MG63 (cell line): ENCODE data around the gene CREB3L1. TPM values are rescaled to one million over a fixed set of nuclear protein-coding genes. Genes with fewer than 3 reads are reported as not detected.
A peak's percentile ranks its signal among the peaks of the same experiment; 100 is the strongest.

Experiments
- DNase-seq: peaks from one replicate; pipeline ENCODE4 v3.0.0-alpha.2; 2020
- H3K27me3 ChIP-seq: fragments of 250-450 bp; sonication (Bioruptor Pico); 2 replicates; pipeline ENCODE4 v1.5.1; 2020; ENCODE audit warnings: mild to moderate bottlenecking, moderate library complexity
- H3K36me3 ChIP-seq: fragments of 250-450 bp; sonication (Bioruptor Pico); 2 replicates; pipeline ENCODE4 v1.5.1; 2020; ENCODE audit warnings: mild to moderate bottlenecking, moderate library complexity
- H3K4me3 ChIP-seq: fragments of 250-450 bp; sonication (Bioruptor Pico); 2 replicates; pipeline ENCODE4 v1.5.1; 2020; ENCODE audit warnings: mild to moderate bottlenecking, moderate library complexity
- H3K9me3 ChIP-seq: fragments of 250-450 bp; sonication (Bioruptor Pico); 2 replicates; pipeline ENCODE4 v1.5.1; 2020; ENCODE audit warnings: mild to moderate bottlenecking, moderate library complexity
- total RNA-seq: library from RNA; depleted of rRNA; stranded (reverse); fragments of >200 nt; shearing (Covaris generic); gene quantifications from 2 replicates; pipeline ENCODE4 v1.2.3, GENCODE V29; 2014; ENCODE audit warnings: low replicate concordance

CREB3L1 gene
- total RNA-seq, 1 experiment from 2014 or later = 12.5 TPM

DNA sequence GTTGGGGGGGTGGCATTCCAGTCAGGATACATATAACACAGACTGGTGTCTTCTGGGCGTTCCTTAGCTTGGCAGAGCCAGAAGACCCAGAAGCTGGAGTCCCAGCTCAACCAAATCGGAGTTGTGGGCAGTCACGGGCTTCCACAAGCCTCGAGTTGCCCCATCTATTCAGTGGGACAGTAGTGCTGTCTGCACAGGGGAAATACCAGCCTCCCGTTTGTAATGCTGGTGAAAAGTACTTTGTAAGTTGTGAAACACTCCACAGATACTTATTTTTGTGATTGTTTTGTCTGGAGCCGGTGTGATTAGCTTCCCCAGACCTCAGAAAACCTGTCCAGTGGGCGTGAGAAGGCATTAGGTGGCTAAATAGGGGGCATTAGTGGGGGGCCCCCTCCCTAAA is 83.4 kb downstream of the CREB3L1 start:
- Histone ChIP-seq H3K9me3 (no peaks in the 10 kb centered on the region), H3K36me3 (no peaks in the 10 kb centered on the region), H3K4me3 (no peak overlapping the region), H3K27me3 (no peaks in the 10 kb centered on the region)
- DNase-seq = no peak

DNA sequence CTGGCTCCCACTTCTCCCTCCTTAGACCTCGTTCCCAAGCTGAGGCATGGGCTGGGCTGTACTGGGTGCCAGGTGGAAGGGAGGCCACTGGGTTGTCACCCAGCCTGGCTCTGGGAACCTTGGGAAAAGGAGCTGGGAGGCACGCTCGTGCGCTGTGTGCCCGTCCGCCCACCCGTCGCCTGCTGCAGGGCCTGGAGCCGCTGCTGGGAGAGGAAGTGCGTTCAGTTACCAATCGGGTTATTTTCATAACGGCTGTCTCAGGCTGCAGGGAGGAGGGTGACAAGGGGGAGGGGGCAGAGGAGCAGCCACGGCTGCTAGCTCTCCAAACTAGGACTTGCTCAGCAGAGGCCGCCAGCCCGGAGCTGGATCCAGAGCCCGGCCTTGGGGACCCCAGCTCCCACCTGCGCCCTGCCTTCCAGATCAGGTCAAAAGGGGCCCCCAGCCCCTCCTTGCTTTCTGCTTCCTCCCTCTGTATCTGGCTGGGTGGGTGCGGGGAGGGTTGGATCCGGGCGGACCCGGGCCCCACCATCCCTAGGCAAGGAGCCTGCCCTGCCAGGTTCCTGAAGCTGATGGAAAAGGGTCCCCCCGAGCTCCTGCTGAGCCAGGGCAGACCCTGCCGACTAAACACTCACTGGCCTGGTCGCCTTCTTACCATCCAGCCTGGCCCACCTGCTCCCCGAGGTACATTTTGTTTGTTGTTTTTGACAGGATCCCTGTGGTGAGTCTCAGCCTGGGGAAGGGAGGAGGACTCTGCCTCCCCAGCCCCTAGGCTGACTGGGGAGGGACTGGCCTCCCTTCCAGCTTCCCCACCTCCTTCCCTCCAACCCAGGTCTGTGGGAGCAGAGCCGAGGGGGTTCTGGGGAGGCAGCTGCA is 84.1 kb downstream of the CREB3L1 start:
- no peak for DNase-seq
- Histone ChIP-seq H3K27me3 (no peaks in the 10 kb centered on the region), H3K36me3 (no peaks in the 10 kb centered on the region), H3K4me3 (no peak overlapping the region), H3K9me3 (no peaks in the 10 kb centered on the region)

DNA sequence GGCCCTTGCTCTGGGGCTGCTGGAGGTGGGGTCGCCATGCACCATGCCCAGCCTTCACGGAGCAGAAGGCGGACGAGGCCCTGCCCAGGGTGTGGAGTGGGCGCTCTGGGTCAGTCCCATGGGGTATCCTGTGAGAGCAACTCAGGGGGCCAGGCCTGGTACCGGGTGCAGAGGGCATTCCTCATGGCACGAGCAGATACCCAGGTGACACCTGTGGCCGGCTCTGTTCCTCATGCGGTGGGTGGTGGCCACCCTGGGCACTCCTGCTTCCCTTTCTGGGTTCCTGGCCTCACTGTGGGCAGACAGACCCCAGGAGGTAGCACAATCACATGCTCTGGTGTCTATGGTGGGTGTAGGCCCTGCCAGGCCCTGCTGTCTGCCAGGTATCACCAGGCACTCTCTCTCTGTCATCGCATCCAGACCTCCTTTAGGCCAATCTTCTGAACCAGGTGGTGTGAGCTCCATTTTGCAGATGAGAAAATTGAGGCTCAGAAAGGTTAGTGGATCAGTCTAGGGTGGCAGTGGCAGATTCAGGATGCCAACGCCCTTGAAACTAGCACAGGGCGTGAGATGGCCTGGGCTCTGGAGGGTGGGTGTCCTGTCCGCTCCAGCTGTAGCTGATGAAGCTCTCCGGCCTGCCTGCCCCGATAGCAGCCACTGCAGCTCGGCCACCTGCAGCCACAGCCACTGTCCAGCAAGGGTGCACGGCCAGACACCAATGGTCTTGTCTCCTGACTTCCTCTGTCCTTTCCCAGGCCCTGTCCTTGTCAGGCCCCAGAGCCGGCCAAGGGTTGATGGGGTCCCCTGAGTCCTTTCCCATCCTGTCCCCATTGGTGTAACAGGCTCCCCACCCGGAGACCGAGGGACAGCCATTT is 84.9 kb downstream of the CREB3L1 start:
- no peaks in the 10 kb centered on the region for H3K36me3 ChIP-seq
- DNase-seq = no peak
- no peak overlapping the region for H3K4me3 ChIP-seq
- H3K9me3 ChIP-seq = no peaks in the 10 kb centered on the region
- no peaks in the 10 kb centered on the region for H3K27me3 ChIP-seq

DNA sequence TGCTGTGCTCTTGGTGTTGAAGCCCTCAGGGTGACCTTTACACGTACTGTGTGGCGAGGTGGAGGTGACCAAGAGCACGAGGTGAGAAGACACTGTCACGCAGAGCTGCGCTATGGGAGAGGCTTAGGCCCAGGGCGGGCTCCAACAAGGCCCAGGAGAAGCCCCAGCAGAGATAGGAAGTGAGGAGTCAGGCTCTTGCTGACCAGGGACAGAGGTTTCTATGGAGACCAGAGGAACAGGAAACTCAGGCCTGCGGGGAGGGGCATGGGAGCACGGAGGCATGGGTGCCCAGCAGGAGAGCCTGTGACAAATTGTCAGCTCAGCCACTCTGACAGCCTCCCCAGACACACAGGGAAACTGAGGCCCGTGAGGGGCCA is 85.6 kb downstream of the CREB3L1 start:
- H3K9me3 ChIP-seq = no peaks in the 10 kb centered on the region
- H3K36me3 ChIP-seq = peaks cover 4% of the 10 kb centered on the region; the same call in 1 of the 2 replicates
- H3K4me3 ChIP-seq = no peak overlapping the region
- no peak for DNase-seq
- H3K27me3 ChIP-seq = no peaks in the 10 kb centered on the region

DNA sequence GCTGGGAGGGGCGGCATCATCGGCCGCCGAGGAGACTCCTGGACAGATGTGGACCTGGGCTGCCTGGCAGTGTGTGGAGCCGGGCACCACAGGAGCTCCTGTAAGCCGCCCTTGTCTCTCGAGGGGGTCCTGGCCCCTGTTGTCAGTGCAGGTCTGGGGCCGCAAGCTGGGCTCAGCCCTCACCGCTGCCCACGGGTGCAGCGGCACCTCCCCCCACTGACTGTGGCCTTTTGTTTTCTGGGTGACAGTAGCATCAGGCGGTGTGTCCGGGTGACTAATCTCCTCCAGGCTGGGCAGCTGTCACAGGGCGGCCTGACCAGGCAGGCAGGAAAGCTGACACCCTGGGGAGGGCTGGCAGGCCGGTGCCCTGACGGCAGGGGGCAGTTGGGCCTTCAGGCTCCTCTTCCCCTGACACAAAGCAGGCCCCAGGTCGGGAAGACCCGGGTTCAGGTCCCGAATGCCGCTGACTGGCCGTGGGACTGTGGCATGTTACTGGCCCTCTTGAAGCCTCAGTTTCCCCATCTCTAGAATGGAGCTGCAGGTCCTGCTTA is 86.1 kb downstream of the CREB3L1 start:
- Histone ChIP-seq H3K4me3 (no peak overlapping the region), H3K27me3 (no peaks in the 10 kb centered on the region), H3K9me3 (no peaks in the 10 kb centered on the region), H3K36me3 (peaks cover 7% of the 10 kb centered on the region)
- DNase-seq = peak; percentile 31

DNA sequence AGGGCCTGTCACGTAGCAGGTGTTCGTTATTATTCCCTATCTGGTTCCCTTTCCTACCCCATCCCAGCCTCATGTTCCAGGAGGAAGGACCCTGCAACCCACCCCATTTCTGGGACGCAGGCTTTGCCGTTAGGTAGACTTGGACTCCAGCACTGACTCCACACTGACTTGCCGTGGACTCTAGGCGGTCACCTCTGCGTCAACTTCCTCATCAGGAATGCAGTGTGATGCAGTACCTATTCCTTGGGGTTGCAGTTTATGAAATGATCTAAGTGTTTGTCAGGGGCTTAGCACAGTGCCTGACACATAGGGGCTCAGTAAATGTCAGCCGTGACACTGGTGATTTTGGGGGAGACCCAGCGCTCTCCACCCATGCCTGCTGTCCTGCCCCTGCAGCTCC is 86.6 kb downstream of the CREB3L1 start:
- Histone ChIP-seq H3K36me3 (peaks cover 9% of the 10 kb centered on the region), H3K4me3 (no peak overlapping the region), H3K27me3 (no peaks in the 10 kb centered on the region), H3K9me3 (no peaks in the 10 kb centered on the region)
- DNase-seq = no peak

DNA sequence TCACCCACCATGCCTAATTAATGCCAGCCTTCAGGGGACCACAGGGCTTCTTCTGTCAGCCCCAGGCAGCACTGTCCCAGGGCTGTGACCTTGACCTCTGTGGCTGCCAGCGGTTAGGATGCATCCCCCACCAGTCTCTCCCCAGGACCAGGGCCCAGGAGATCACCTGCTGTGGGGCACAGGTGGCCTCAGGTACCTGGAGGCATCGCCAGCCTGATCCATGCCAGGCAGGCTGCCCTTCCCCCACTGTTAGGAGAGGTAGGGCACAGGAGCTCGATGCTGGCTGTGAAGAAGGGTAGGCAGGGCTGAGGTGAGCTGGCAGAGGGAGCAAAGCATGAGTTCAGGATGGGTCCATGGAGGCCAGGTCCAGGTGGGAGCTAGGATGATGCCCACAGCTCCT is 87.3 kb downstream of the CREB3L1 start:
- no peaks in the 10 kb centered on the region for H3K27me3 ChIP-seq
- no peaks in the 10 kb centered on the region for H3K9me3 ChIP-seq
- no peak for DNase-seq
- peaks cover 12% of the 10 kb centered on the region for H3K36me3 ChIP-seq
- H3K4me3 ChIP-seq = no peak overlapping the region

DNA sequence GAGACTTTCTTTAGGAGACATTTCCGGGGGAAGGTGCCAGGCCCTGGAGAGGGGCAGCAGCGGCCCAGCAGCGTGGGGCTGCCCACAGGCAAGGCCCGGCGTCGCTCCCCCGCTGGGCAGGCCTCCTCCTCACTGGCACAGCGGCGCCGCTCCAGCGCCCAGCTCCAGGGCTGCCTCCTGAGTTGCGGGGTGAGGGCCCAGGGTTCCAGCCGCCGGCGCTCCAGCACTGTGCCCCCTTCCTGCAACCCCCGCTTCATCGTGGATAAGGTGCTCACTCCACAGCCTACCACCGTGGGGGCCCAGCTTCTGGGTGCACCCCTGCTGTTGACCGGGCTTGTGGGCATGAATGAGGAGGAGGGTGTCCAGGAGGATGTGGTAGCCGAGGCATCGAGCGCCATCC is 88.8 kb downstream of the CREB3L1 start:
- DNase-seq = no peak
- Histone ChIP-seq H3K27me3 (no peaks in the 10 kb centered on the region), H3K4me3 (no peak overlapping the region), H3K36me3 (peaks cover 16% of the 10 kb centered on the region), H3K9me3 (no peaks in the 10 kb centered on the region)

DNA sequence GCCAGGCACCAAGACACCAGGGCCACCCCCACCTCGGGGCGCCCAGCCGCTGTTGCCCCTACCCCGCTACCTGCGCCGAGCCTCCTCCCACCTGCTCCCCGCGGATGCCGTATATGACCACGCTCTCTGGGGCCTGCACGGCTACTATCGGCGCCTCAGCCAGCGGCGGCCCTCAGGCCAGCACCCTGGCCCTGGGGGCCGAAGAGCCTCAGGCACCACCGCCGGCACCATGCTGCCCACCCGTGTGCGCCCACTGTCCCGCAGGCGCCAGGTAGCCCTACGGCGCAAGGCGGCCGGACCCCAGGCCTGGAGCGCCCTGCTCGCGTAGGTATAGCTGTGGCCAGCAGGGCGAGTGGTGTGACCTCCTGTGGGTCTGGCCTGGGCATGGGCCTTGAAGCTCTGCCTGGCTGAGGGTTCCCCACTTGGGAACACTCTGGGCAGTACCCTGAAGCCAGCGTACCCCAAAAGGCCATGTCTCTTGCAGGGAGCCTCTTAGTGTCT is 89.2 kb downstream of the CREB3L1 start:
- no peaks in the 10 kb centered on the region for H3K27me3 ChIP-seq
- no peaks in the 10 kb centered on the region for H3K9me3 ChIP-seq

DNA sequence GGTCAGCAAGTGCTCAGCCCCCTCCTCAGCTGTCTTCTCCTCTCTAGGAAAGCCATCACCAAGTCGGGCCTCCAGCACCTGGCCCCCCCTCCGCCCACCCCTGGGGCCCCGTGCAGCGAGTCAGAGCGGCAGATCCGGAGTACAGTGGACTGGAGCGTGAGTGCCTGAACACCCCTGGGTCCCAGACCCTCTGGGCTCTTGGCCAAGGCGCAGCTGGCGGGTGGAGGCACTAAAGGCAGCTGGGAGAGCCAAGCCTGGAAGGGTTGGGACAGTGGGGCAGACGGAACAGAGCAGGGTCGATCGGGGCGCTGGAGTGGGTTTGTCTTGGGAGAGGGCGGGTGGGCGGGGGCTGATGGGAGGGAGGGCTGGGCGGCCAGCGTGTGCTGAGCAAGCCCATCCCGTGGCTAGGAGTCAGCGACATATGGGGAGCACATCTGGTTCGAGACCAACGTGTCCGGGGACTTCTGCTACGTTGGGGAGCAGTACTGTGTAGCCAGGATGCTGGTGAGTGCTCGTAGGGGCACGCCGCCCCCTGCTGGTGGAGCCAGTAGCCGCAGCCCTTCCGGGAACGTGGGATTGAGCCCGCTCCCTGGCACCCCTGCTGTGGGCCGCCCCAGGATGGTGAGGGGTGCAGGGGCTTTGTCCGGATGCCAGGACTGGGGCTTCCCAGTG is 89.9 kb downstream of the CREB3L1 start:
- Histone ChIP-seq H3K9me3 (no peaks in the 10 kb centered on the region), H3K27me3 (no peaks in the 10 kb centered on the region), H3K4me3 (no peak overlapping the region), H3K36me3 (peaks cover 16% of the 10 kb centered on the region)
- DNase-seq = no peak

More for the DNA sequence above, 89.2 kb downstream of the CREB3L1 start:
- H3K36me3 ChIP-seq = peaks cover 16% of the 10 kb centered on the region
- H3K4me3 ChIP-seq = no peak overlapping the region
- no peak for DNase-seq

DNA sequence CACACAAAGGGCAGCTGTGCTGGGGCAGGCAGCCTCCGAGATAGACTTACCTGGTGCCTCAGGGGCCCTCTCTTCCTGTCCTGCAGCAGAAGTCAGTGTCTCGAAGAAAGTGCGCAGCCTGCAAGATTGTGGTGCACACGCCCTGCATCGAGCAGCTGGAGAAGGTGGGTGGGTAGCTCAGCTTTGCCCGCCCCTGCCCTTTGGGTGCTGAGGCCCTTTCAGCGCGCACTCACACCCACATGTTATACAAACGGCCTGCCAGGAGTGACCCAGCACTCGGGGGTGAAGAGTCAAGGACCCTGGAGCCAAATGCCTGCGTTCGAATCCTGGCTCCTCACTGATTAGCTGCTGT is 90.4 kb downstream of the CREB3L1 start:
- Histone ChIP-seq H3K9me3 (no peaks in the 10 kb centered on the region), H3K4me3 (no peak overlapping the region), H3K27me3 (no peaks in the 10 kb centered on the region), H3K36me3 (peaks cover 16% of the 10 kb centered on the region)
- DNase-seq = no peak

DNA sequence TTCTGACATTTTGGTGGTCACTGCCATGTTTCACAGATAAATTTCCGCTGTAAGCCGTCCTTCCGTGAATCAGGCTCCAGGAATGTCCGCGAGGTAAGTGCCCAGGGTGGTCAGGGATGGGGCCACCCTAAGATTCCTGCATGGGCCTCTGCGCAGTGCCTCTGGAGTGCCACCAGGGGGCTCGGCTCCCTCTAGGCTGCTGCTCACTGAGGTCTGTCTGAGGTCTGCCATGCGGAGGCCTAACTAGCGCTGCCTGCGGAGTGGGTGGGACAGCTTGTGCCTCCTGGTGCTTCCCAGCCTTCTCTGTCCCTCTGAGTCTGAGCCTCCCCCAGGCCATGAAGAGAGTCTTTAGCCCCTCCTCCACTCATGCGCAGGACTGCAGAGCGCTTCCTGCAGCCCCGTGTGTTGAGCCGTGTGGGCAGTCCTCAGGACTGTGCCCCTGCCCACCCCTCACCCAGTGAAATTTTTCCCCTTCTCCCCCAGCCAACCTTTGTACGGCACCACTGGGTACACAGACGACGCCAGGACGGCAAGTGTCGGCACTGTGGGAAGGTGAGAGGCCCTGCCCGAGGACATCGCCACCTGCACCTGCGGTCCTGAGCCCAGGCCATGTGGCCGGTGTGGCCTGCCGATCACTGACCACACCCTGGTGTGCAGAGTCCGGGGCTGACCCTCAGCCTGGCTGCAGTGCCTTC is 92.1 kb downstream of the CREB3L1 start:
- Histone ChIP-seq H3K4me3 (no peak overlapping the region), H3K36me3 (peaks cover 16% of the 10 kb centered on the region), H3K27me3 (no peaks in the 10 kb centered on the region), H3K9me3 (no peaks in the 10 kb centered on the region)
- peak; percentile 57 for DNase-seq

DNA sequence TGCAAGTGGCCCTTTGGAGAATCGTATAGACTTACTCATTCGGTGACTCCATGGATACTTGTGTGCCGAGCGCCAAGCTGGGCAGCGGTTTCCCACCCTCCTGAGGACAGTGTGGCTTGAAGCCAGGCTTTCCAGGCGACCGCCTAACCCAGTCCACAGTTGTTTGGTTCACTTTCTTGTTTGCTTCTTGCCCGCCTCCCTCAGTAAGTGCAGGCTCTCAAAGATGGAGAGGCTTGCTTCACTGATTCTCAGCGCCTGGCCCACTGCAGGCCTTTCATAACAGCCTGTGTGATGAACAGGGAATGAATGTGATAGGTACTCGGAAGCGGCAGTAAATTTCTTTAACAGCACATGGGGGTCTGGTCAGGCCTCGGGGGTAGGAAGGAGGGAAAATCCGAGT is 92.8 kb downstream of the CREB3L1 start:
- H3K9me3 ChIP-seq = no peaks in the 10 kb centered on the region
- no peak for DNase-seq
- no peak overlapping the region for H3K4me3 ChIP-seq
- H3K36me3 ChIP-seq = peaks cover 16% of the 10 kb centered on the region
- no peaks in the 10 kb centered on the region for H3K27me3 ChIP-seq
